Measurements from ENCODE around the gene CNOT6.

The CNOT6 gene

GRCh38 chr5:180607861-180608571, 113.8 kb downstream of the CNOT6 start:
- Histone ChIP-seq H3K27me3 (ENCODE audit: insufficient read depth, low read length, poor library complexity) (no peaks in the 10 kb centered on the region), H3K4me2 (ENCODE audit: insufficient read depth, low read length) (no peak overlapping the region), H3K9ac (ENCODE audit: low read depth, low read length) (no peak overlapping the region), H4K20me1 (ENCODE audit: insufficient read depth, low read length) (no peaks in the 10 kb centered on the region), H3K79me2 (ENCODE audit: insufficient read depth, low read length) (no peaks in the 10 kb centered on the region), H3K4me1 (ENCODE audit: insufficient read depth, low read length) (no peaks in the 10 kb centered on the region), H3K9me3 (ENCODE audit: insufficient read depth, low read length, severe bottlenecking) (no peaks in the 10 kb centered on the region), H3K36me3 (ENCODE audit: insufficient read depth, low read length) (no peaks in the 10 kb centered on the region), H2AFZ (ENCODE audit: low read depth, low read length) (no peak overlapping the region), H3K4me3 (ENCODE audit: low read depth in 1 of 2, low read length in 2 of 2) (no peak overlapping the region), H3K27ac (ENCODE audit: low read length) (no peak overlapping the region)
- TF ChIP-seq CTCF (IDR thresholded peaks at IDR 0.05; ENCODE audit: borderline replicate concordance, extremely low read depth, low read length, poor library complexity, severe bottlenecking) (no peak), EZH2 (IDR thresholded peaks at IDR 0.05; ENCODE audit: borderline replicate concordance, low read depth, low read length, severe bottlenecking) (no peak)
- no peak for DNase-seq
- no peak for ATAC-seq (ENCODE audit: insufficient read depth, low read depth)

- Histone ChIP-seq H3K79me2 (ENCODE audit: insufficient read depth, low read length) (no peaks in the 10 kb centered on the region), H3K27me3 (ENCODE audit: insufficient read depth, low read length, poor library complexity) (no peaks in the 10 kb centered on the region), H3K4me2 (ENCODE audit: insufficient read depth, low read length) (no peak overlapping the region), H3K4me3 (ENCODE audit: low read depth in 1 of 2, low read length in 2 of 2) (no peak overlapping the region), H3K27ac (ENCODE audit: low read length) (no peak overlapping the region), H4K20me1 (ENCODE audit: insufficient read depth, low read length) (no peaks in the 10 kb centered on the region), H2AFZ (ENCODE audit: low read depth, low read length) (no peak overlapping the region), H3K9me3 (ENCODE audit: insufficient read depth, low read length, severe bottlenecking) (no peaks in the 10 kb centered on the region), H3K9ac (ENCODE audit: low read depth, low read length) (no peak overlapping the region), H3K4me1 (ENCODE audit: insufficient read depth, low read length) (no peaks in the 10 kb centered on the region), H3K36me3 (ENCODE audit: insufficient read depth, low read length) (no peaks in the 10 kb centered on the region)
- ATAC-seq (ENCODE audit: insufficient read depth, low read depth) (no peak), DNase-seq (no peak)
- TF ChIP-seq CTCF (IDR thresholded peaks at IDR 0.05; ENCODE audit: borderline replicate concordance, extremely low read depth, low read length, poor library complexity, severe bottlenecking), result no peak
- no peak for TF ChIP-seq EZH2 (IDR thresholded peaks at IDR 0.05; ENCODE audit: borderline replicate concordance, low read depth, low read length, severe bottlenecking)
Measured at GRCh38 chr5:180608572-180609310, 114.6 kb downstream of the CNOT6 start.

- H3K27me3 ChIP-seq (ENCODE audit: insufficient read depth, low read length, poor library complexity), result no peaks in the 10 kb centered on the region
- no peak overlapping the region for H3K4me3 ChIP-seq (ENCODE audit: low read depth in 1 of 2, low read length in 2 of 2)
- no peaks in the 10 kb centered on the region for H3K4me1 ChIP-seq (ENCODE audit: insufficient read depth, low read length)
- ATAC-seq (ENCODE audit: insufficient read depth, low read depth) (no peak), DNase-seq (no peak)
- no peaks in the 10 kb centered on the region for H3K79me2 ChIP-seq (ENCODE audit: insufficient read depth, low read length)
- H3K9ac ChIP-seq (ENCODE audit: low read depth, low read length), result no peak overlapping the region
- TF ChIP-seq EZH2 (IDR thresholded peaks at IDR 0.05; ENCODE audit: borderline replicate concordance, low read depth, low read length, severe bottlenecking) (no peak), CTCF (IDR thresholded peaks at IDR 0.05; ENCODE audit: borderline replicate concordance, extremely low read depth, low read length, poor library complexity, severe bottlenecking) (no peak)
- H3K9me3 ChIP-seq (ENCODE audit: insufficient read depth, low read length, severe bottlenecking), result no peaks in the 10 kb centered on the region
- no peaks in the 10 kb centered on the region for H4K20me1 ChIP-seq (ENCODE audit: insufficient read depth, low read length)
- no peak overlapping the region for H3K4me2 ChIP-seq (ENCODE audit: insufficient read depth, low read length)
- H2AFZ ChIP-seq (ENCODE audit: low read depth, low read length), result no peak overlapping the region
- H3K27ac ChIP-seq (ENCODE audit: low read length), result no peak overlapping the region
- no peaks in the 10 kb centered on the region for H3K36me3 ChIP-seq (ENCODE audit: insufficient read depth, low read length)
Measured at GRCh38 chr5:180609386-180609785, 115.2 kb downstream of the CNOT6 start.
